Body of pancreas (tissue), 4 donors: ENCODE data around the gene FBLN1.

ENCODE experiments used
- CTCF ChIP-seq, 7 experiments: fragments of 450-650 bp in 4 of 7; fragments of 200-600 bp in 3 of 7; sonication (generic) in 3 of 7; IDR thresholded peaks; one replicate each; pipeline ENCODE4 v1.5.1; 2016 to 2019; ENCODE audit warnings: antibody characterized with exemption in 7 of 7
- POLR2A ChIP-seq, 3 donors: fragments of 450-650 bp; IDR thresholded peaks; one replicate each; pipeline ENCODE4 v1.6.1; 2016; ENCODE audit warnings: antibody characterized with exemption in 3 of 3, mild to moderate bottlenecking in 2 of 3

GRCh38 chr22:45548991-45549761 lies 46.5 kb downstream of the FBLN1 start:
- TF ChIP-seq CTCF (IDR thresholded peaks at IDR 0.05) (no peak), POLR2A (IDR thresholded peaks at IDR 0.05) (no peak)
